ACHN (cell line): ENCODE data around the gene AKAP17A.
"Not testable (repeated sequence)": the region's sequence is repeated elsewhere in the genome, so short reads cannot be mapped to it uniquely, and the experiment has no call there.

ENCODE experiments used
- DNase-seq: peaks from one replicate; pipeline ENCODE4 v3.0.0-alpha.2; 2015
- in situ Hi-C: cut with HindIII; loops from 2 replicates; pipeline ENCODE4 v1.10.0; 2017; ENCODE audit warnings: low sequenced_read_pairs, low pct_ligation_motif_present, low pct_unique_long_range_greater_than_20kb

AKAP17A gene

DNA sequence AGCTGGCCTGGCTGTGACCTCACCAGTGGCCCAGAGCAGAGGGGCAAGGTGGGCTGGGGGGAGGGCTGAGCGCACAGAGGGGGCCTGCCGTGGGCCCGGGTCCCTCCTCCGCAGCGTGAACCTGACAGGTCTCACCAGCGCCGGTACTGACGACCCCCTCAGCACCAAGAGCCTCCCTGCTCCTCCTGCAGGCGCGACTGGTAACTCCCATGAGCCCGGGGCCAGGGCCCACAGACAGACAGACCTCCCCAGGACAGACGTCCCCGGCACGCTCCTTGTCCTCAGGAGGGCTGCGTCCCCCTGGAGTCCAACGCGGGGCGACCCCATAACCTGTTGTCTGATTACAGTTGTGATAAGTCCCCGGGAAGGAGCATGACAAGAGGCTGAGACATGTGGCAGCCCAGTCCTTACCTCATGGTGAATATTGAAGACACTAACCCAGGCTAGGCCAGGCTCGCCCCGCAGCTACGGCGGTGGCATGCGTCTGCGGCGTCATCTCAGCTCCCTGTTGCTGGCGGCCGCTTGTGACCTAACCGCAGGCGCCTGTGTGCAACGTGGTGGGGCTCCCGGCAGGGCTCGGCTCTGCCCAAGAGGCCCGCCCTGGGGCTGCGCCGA is 8.5 kb downstream of the AKAP17A start:
- DNase-seq: no peak
- in situ Hi-C loops: no loop called here

DNA sequence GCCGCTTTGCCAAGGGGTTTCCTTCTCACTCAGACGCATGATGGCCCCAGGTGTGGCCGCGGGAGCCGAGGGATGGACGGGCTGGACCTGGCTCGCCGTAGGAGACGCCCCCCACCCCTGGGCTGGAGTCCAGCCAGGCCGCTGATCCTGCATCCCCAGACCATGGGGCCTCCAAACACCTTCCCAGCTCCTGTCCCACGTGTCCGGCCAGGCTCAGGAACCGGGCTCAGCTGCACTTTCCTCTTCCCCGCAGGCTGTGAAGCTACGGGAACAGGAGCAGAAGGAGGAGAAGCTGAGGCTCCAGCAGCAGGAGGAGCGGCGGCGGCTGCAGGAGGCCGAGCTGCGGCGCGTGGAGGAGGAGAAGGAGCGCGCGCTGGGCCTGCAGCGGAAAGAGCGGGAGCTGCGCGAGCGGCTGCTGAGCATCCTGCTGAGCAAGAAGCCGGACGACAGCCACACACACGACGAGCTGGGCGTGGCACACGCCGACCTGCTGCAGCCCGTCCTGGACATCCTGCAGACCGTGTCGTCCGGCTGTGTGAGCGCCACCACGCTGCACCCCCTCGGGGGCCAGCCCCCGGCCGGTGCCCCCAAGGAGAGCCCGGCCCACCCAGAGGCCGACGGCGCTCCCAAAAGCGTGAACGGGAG is 9.1 kb downstream of the AKAP17A start:
- in situ Hi-C loops: no loop called here

DNA sequence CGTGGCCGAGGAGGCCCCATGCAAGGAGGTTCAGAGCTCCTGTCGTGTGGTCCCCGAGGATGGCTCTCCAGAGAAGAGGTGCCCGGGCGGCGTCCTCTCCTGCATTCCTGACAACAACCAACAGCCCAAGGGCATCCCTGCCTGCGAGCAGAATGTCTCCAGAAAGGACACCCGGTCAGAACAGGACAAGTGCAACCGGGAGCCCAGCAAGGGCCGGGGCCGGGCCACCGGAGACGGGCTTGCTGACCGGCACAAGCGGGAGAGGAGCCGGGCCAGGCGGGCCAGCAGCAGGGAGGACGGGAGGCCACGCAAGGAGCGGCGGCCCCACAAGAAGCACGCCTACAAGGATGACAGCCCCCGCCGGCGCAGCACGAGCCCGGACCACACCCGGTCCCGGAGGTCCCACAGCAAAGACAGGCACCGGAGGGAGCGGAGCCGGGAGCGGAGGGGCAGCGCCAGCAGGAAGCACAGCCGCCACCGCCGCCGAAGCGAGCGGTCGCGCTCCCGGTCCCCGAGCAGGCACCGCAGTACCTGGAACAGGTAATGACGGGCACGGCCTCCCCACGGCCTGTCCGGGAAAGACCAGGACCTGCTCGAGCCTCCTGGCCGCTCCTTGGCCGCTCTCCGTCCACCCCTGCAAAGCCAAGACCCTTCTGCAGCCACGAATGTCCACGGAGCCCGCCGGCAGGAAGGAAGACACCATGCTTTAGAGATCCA is 9.8 kb downstream of the AKAP17A start:
- in situ Hi-C loops: no loop called here
- DNase-seq: no peak

More for the DNA sequence above, 9.1 kb downstream of the AKAP17A start:
- DNase-seq: no peak

DNA sequence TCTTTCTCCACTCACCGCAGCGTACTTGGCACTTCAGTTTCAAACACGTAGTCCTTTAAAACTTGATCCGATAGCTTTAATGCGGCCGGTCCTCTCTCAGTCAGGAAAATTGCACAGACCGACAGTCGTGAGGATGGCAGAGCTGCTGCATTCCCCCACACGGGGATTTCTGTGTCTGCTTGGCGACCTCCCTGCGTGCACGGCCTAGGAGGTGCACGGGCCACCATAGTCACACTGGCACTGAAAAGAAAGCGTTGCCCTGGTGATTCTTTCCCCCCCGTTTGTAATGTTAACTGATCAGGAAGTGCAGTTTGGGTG is 10.3 kb downstream of the AKAP17A start:
- DNase-seq: no peak
- in situ Hi-C loops: no loop called here

DNA sequence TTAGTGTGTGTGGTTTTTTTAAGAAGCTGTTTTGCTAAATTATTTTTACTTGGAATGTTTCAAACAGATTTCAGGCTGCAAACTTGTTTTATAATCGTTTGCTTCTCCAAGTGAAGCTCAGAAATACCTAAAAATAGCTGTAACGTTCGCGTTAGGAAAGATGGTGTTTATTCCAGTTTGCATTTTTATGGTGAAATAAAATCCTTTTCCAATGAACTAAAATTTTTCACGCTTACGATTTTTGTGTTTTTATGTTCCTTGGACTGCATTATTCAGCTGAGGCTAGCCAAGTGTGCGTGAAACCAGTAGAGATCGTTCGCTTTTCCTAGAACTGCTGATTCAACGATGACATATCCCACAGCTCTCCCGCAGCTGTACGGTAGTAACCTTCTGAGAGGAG is 10.9 kb downstream of the AKAP17A start:
- in situ Hi-C loops: no loop called here
- DNase-seq: no peak

DNA sequence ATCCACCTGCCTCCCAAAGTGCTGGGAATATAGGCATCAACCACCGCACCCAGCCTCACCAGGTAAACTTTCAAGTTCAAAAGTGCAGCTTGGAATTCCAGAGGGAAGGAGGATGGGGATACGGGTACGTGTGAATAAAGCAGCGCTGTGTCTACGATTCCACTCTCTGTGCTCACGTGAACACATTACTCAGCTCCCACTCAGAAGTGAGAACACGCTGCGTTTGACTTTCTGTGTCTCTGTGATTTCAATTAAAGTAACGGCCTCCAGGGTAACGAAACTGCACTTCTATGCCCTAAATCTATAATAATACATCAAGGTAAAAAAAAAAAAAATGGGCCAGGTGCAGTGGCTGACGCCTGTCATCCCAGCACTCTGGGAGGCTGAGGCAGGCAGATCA is 15.1 kb downstream of the AKAP17A start:
- in situ Hi-C loops: no loop called here
- DNase-seq: no peak

DNA sequence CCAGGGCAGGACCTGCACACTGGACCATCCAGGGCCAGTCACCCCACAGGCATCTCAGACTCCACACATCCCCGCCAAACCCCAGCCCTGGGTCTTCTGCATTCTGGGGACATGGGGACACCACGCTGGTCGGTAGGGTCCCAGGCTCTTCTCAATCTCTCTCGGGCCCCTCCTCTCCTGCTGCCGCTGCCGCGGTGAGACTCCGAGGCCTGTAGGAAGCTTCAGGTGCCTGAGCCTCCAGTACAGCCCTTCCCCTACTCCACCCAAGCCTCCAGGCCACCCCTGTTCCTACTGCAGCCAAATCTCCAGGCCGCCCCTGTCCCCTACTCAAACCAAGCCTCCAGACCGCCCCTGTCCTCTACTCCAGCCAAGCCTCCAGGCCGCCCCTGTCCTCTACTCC is 17.9 kb downstream of the AKAP17A start:
- in situ Hi-C loops: no loop called here
- DNase-seq: no peak

DNA sequence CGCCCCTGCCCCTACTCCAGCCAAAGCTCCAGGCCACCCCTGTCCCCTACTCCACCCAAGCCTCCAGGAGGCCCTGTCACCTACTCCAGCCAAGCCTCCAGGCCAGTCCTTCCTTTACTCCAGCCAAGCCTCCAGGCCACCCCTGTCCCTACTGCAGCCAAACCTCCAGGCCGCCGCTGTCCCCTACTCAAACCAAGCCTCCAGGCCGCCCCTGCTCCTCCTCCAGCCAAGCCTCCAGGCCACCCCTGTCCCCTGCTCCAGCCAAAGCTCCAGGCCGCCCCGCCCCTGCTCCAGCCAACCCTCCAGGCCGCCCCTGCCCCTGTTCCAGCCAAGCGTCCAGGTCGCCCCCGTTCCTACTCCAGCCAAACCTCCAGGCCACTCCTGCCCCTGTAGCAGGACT is 18.4 kb downstream of the AKAP17A start:
- in situ Hi-C loops: no loop called here
- no peak for DNase-seq

DNA sequence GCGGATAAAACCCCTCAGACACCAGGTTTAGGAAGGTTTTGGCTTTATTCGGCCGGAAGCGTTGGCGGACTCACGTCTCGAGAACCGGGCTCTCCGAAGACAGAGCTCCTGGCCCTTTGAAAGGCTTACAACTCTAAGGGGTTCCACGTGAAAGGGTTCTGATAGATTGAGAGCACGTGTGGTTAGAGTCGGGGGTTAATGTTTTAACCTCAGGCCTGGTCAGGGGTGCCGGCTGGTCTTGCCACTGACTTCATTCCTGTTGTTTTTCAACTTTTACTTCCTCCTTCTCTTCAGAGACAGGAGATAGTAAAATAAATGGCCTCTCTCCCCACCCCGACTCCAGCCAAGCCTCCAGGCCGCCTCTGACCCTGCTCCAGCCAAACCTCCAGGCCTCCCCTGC is 18.8 kb downstream of the AKAP17A start:
- in situ Hi-C loops: no loop called here
- DNase-seq: no peak

DNA sequence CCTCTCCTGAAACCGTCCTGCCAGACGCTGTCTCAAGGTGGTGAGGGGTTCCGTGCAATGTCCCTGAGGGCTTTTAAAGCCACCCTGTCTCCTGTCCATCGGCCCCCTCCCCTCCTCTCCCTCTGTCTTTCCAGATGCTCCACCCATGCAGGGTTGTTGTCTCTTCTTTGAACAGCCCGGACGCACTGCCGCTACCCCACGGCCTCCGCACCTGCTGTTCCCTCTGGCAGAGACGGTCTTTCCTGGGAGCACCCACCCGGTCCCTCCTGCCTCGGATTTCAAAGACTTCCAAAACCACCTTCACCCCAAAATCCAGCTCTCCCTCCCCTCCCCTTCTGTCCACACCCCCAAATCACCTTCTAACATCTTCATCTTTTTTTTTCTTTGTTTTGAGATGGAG is 19.3 kb downstream of the AKAP17A start:
- no peak for DNase-seq
- in situ Hi-C loops: no loop called here

DNA sequence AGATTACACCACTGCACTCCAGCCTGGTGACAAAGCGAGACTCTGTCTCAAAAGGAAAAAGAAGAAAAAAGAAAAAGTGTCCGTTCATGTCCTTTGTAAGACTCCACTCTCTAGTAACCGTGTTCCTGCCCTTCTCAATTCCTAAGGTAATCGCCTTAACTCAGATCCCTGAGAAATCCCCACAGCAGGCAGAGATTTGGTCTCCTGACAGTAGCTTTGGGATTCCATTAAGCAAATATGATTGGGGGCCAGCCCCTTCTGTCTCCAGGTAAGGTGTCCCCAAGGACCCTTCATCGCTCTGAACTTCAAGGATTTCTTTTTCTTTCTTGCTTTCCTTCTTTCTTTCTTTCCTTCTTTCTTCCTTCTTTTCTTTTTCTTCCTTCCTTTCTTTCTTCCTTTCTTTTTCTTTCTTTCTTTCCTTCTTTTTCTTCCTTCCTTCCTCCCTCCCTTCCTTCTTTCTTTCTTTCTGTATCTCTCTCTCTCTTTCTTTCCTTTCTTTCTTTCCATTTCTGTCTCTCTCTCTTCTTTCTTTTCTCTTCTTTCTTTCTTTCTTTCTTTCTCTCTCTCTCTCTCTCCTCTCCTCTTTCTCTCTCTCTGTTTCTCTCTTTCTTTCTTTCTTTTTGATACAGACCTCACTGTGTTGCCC is 21.4 kb downstream of the AKAP17A start:
- DNase-seq: no peak
- in situ Hi-C loops: no loop called here

DNA sequence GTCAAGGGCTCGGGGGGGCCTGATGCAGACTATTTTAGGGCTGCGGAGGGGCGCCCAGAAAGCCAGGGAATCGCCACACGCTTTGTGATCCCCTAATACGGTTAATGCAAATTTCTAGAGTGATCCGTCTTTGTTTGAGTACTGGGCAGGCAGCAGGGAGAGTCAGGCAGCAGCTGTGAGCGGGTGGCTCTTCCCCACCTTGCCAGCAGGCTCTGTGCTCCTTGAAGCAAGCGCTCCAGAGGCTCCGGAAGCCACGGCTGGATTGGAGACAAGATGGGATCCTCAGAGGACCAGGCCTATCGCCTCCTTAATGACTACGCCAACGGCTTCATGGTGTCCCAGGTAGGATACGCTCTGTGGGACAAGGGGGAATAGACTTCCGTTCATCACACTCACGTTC is 23.5 kb downstream of the AKAP17A start, which contains the start of gene ASMT:
Gene ASMT, plus strand, starts transcription at position 133 of the 400 bp plus-strand sequence. Its CDS starts 141 bp downstream, at position 274.
- in situ Hi-C loops: no loop called here
- DNase-seq: no peak

DNA sequence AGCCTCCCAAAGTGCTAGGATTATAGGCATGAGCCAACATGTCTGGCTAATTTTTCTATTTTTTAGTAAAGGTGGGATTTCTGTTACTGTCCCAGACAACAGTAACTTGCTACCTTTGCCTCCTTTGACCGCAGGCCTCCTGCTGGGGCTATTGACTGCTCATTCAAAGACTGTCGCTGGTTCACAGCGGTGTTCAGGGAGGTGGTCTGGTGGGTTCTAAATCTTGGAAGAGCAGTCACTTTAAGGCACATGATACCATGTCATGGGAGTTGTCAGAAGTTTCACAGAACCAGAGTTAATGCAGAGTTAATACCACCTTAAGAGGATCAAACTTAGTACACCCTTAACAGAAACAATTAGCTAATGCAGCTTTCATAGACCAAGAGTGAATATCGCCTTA is 27.3 kb downstream of the AKAP17A start:
- no peak for DNase-seq
- in situ Hi-C loops: no loop called here

DNA sequence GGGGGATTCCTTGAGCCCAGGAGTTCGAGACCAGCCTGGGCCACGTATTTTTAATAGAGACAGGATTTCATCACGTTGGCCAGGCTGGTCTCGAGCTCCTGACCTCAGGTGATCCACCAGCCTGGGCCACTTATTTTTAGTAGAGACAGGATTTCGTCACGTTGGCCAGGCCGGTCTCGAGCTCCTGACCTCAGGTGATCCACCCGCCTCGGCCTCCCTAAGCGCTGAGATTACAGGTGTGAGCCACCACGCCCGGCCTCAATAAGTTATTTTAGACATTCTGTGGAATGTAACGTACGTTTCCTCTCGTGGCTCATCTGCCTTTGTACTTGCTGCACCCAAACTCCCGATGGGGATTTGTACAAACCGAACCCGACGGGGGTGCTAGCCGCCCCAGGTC is 32.3 kb downstream of the AKAP17A start:
- DNase-seq: no peak
- in situ Hi-C loops: no loop called here

DNA sequence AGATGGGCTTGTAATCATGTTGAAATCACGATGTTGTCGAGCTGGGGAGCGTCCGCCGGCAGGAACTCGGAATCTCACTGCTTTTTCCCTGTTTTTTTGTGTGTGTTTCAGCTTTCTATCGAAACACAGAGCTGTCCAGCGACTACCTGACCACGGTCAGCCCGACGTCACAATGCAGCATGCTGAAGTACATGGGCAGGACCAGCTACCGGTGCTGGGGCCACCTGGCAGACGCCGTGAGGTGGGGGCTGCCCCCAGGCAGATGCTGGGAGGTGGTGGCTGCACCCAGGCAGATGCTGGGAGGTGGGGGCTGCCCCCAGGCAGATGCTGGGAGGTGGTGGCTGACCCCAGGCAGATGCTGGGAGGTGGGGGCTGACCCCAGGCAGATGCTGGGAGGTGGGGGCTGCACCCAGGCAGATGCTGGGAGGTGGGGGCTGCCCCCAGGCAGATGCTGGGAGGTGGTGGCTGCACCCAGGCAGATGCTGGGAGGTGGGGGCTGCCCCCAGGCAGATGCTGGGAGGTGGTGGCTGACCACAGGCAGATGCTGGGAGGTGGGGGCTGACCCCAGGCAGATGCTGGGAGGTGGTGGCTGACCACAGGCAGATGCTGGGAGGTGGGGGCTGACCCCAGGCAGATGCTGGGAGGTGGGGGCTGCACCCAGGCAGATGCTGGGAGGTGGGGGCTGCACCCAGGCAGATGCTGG is 32.9 kb downstream of the AKAP17A start:
- not testable (repeated sequence) for DNase-seq

DNA sequence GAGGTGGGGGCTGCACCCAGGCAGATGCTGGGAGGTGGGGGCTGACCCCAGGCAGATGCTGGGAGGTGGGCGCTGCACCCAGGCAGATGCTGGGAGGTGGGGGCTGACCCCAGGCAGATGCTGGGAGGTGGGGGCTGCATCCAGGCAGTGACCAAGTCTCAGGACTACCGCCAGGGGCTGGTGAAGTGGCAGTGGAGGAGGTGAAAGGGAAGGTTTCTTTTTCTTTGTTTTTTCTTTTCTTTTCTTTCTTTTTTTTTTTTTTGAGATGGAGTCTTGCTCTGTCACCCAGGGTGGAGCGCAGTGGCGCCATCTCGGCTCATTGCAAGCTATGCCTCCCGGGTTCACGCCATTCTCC is 33.4 kb downstream of the AKAP17A start:
- DNase-seq, in situ Hi-C loops: not testable (repeated sequence)

More for the DNA sequence above, 32.9 kb downstream of the AKAP17A start:
- in situ Hi-C loops: not testable (repeated sequence)

DNA sequence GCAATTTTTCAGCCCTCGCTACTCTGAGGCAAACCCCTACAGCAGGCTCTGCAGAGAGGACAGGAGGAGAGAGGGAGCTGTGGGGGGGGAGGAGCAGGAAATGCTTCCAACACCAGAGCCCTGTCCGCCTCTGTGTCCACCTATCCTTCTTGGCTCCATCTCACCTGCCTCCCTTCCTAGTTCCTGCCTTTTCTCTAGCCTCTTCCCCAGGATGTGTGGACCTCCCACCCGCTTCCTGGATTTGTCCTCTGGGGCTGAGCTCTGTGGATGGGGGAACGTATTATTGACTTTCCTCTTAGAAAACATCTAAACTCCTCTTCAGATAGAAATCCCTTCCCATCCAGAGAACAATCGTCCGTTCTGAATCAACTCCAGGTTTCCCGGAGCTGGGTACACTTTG is 37.8 kb downstream of the AKAP17A start:
- no peak for DNase-seq
- in situ Hi-C loops: no loop called here

DNA sequence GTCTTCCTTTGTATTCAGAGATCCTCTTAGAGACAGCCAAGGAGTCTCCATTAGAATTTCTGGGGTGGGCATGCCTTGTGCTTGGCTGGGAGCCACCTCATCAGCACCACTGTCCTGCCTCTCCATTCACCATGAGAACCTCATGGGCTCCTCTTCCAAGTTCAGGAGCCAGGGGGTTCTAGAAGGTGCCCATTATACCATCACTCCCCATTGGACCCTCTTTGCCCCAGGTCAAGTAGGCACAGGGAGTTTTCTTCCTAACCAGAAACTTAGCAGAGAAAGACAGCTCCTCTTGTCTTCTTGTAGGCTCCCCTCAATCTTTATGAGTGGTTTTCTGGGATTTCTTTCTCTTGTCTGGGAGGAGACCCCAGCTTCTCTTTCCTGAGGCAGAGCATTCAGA is 54.6 kb downstream of the AKAP17A start:
- DNase-seq: no peak
- in situ Hi-C loops: no loop called here

DNA sequence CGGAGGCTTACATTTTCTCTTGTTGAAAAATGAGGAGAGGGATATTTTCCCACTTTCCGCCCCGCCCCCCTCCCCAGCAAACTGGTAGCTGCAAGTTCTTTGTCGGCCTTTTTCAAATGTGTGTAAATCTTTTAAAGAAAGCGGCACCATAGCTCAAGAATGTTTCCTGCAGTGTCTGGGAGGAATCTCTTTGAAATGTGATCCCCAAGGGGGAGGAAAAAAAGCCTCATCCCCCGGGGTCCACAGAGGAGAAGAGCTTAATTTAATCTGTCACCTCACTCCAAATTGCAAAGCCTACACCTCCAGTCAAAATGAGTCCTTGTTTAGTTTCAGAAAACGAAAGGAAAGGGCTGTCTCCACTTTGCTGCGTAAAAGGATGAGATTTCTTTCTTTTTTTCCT is 58.2 kb downstream of the AKAP17A start:
- in situ Hi-C loops: no loop called here
- DNase-seq: no peak
